ENCODE measurements around the gene OPTC. TPM values are rescaled to one million over a fixed set of nuclear protein-coding genes. Genes with fewer than 3 reads are reported as not detected.
"Not testable (repeated sequence)": the region's sequence is repeated elsewhere in the genome, so short reads cannot be mapped to it uniquely, and the experiment has no call there.

OPTC gene, protein sequence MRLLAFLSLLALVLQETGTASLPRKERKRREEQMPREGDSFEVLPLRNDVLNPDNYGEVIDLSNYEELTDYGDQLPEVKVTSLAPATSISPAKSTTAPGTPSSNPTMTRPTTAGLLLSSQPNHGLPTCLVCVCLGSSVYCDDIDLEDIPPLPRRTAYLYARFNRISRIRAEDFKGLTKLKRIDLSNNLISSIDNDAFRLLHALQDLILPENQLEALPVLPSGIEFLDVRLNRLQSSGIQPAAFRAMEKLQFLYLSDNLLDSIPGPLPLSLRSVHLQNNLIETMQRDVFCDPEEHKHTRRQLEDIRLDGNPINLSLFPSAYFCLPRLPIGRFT
- polyA plus RNA-seq (ENCODE audit: insufficient read length): not detected

DNA sequence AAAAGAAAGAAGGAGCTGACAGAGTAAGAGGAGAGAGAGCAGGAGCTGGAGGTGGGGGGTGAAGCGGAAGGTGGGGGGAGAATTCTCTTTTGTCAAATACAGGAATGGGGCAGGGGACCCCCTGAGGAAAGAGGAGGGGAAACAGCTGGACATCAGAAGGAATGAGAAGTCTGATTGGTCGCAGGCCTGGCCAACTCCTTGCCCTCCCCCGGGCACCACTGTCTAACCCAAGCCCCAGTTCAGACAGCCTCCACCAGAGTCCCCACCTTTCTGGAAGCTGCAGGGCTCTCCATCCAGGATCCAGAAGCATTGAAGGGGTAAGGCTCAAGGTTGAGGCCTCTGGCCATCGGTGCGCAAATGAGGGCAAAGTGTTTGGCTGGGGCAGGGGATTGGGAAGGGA lies at the start of gene OPTC:
Gene OPTC (plus strand): TSS at position 253 of the 400 bp plus-strand sequence. CDS start 1,853 bp downstream, outside the sequence.
- DNase-seq: no peak

DNA sequence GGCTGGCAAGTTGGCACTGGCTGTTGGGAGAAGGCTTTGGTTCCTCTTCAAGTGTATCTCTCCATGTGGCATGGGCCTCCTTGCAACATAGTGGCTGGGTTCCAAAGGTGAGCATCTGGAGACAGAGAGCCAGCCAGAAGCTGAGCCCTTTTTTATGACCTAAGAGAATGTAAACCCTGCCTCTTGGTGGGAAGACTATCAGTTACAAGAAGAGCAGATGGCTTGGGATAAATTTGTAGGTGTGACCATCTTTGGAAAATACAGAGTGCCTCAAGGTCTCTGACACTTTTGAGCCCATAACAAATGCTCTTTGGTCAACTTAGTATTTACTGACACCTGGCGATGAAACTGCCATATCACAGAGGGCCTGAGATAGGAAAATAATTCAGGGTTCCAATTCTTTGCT lies 49.8 kb upstream of the OPTC start:
- DNase-seq: no peak

DNA sequence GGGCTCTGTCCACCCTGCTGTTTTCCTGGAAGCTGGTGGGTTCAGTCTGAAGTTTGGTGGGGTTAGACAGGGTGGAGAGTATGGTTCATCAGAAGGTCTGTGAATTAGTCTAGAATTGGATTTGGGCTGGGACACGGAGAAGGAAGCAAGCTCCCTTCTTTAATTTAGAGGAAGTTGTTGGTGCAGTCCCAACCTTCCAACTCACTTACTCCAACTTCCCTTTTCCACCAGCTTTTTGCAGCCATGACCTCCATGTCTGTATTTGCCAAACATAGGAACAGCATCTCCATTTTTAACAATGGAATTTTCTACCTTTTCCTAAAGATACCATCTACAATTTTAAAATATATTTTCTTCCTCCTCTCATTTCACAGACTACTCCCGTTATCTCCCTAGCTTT lies 46.8 kb upstream of the OPTC start:
- DNase-seq: no peak

DNA sequence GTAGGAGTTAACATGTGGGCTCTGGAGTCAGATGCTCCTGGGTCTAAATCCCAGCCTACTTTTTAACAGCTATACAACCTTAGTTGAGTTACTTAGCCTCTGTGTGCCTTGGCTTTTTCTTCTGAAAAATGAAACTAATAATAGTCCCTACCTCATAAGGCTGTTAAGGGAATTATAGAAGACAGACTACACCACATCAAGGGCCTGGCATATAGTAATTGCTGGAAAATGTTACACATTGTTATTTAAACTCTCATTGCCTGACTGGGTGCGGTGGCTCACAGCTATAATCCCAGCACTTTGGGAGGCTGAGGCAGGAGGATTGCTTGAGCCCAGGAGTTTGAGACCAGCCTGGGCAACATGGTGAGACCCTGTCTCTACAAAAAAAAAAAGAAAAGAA lies 46.4 kb upstream of the OPTC start:
- DNase-seq: not testable (repeated sequence)

DNA sequence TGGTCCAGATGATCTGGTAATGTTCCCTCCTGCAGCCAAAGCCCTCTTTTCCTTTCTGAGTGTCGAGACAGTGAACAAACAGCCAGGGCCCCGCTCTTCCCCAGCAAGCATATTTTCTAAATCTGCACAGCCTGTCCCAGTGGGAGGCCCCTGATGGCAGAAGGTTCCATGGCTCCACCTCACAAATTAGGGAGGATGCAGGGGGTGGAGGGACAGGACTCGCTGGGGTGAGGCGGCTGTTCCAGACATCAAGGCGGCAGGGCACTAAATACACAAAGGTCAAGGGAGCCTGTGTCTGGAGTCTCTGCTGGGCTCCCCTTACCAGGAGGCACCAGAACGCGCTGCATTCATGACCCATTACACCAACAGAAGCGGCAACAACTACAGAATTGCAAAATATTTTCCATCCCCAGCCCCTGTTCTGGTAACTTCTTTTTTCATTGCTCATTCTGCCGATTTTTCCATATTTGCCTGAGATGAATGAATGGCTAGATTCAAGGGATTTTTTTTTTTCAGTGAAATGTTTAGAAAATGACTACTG lies 45.4 kb upstream of the OPTC start:
- no peak for DNase-seq

DNA sequence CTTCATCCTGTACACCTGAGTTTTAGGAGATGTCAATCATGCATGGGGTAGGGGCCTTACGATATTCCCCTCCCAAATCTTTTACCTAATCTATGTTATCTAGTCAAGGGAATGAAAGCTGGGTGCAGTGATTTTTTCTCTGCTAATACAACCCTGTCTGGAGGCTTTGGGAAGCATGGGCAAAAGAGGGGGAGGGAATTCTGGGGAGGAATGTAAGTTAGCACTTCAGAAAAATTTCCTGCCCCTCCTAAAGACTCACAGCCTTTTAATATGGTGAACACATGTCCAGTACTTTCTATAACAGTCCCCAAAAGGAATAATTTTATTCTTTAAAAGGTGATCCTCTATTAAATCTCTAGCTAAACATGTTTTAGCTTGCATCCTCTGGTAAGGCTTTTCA lies 44.0 kb upstream of the OPTC start:
- DNase-seq: no peak

DNA sequence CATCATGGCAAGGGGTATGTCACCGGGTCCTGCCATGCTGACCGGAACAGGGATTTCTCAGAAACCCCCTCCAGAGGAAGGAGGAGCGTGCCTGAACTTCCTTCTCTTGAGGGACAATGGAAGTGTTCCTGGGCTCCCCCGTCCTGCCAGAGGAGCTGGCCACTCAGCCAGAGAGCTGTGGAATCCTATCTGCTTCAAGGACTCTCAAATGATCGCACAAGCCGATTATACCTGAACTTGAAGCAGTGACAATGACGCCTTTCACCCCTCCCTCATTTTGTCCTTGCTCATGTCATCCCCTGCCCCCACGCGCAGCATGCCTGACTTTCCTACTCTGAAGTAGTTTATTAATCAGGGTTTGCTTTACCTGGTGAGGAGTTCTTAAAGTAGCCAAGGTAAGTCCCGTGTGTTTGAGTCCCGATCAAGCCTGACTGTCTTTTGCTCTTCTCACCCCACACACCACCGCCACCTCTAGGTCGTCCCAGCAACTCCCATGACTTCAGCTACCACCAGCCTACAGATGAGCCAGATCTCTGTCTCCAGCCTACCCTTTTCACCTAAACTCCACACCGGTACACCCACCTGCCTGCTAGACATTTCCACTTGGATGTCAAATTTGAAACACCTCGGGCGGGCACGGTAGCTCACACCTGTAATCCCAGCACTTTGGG lies 43.3 kb upstream of the OPTC start:
- no peak for DNase-seq

DNA sequence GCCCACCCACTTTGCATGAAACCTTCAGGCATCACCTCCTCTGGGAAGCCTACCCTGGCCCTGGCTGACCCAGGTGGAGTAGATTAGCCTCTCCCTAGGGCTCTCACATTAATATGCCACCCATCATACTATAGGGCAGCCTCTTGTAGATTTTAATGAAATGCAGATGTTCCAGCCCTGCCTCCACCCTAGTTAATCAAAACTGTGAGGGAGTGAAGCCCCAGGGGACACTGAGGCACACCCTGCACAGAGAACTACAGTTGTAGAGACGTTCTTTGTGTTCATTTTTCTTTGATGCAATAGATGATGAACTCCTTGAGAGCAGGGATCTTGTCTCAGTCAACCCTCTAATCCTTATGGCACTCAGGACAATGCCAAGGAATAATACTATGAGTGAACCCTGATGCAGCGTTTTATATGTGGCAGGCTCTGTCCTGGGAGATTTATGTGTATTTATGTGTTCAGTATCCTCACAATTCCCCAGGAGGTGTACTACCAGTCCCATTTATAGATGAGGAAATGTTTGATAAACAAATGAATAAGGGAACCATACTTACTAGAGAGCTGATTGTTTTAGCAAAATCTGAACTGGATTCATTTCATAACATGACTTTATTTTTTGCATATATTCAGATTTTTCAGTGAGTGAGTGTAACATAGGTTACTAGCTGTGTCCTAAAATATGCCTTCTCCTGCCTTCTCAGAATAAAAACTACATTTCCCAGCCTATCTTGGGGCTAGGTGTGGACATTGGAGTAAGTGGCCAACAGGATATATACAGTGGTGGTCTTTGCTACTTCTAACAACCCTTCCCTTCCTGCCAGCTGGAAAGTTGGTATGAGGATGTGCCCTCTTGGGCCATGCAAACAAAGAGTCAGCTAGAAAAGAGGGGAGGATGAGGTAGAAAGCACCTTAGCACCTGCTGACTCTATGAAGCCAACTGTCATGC lies 41.8 kb upstream of the OPTC start:
- no peak for DNase-seq

DNA sequence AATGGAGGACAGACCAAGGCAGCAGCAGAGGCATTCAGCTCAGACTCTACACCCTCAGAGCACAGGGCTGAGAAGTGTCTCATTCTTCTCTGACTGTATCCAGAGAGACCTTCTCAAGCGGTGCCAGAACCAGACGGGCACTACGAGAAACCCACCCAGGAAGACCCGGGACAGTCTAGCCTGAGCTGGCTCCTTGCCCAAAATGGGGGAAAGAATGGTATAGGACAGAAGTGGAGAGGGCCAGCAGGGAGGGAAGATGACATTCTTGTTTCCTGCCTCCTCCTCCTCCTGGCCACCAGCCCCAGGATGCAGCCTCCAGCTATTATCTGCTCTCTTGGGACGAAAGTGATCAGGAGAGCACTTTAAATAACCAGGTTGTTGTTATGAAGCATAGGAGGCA lies 40.9 kb upstream of the OPTC start:
- no peak for DNase-seq

DNA sequence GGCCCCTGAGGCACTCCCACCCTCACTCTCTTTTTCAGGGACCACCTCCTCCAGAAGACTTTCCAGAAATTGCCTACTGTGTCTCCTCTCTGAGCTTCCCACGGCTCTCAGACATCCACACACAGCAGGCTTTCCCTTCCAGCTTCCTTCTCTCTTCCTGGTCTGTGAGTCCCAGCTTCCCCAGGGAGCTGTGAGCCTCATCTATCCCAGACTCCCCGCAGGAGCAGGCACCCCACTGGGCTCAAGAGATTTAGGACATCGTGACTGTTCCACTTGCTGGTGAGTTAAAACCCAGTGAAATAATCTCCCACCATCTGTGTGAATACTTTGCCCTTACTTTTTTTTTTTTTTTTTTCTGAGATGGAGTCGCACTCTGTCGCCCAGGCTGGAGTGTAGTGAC lies 40.3 kb upstream of the OPTC start:
- DNase-seq: no peak

DNA sequence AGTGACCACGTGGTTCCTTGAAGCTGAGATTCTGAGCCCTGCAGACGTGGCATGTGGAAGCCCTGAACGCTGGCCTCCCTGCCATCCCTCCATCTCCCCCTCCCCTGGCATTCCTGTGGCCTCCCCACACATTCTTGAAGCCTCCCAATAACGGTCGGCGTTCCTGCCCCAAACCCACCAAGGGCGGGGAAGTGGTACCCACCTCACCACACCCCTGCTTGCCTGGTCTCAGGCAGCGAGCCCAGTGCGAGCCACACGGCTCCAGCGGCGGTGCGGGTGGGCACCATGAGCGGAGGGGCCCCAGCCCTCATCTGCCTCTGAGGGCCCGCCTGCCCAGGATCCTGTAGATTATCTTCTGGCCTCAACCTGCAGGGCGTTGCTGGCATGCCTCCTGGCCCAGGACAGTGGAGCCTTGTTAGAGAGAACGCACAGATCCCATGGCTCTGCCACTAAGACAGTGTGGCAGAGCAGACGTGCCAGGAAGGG lies 38.9 kb upstream of the OPTC start:
- no peak for DNase-seq

DNA sequence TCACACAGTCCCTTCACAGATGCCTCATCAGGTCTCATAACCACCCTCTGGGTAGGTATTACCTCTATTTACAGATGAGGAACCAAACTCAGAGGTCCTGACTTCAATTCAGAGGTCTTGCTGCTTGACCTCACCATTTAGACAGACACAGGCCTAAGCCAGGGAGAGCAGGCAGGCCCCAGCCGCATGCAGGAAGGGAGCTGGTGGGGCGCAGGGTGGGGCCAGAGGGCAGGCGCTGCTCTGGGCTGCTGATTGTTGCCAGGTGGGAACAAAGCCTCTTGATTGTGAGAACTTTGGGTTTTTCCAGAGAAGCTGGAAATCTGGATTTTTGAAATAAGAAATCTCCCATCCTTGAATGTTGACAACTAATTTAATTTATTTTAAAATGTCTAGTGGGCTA lies 38.2 kb upstream of the OPTC start:
- no peak for DNase-seq

DNA sequence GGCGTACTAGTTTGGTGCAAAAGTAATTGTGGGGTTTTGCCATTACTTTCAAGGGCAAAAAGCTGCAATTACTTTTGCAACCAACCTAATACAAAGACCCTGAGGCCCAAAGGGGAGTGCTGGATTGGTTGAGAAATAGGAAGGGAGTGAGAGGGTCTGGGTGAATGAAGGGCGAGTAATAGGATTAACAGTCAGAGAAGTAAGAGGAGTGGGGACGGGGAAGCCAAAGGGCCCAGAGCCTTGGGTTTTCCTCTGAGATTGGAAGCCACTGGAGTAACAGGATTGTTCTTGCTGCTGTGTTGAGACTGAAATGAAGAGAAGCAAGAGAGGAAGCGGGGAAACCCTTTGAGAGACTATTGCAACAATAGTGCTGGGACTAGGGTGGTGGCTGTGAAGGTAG lies 37.4 kb upstream of the OPTC start:
- no peak for DNase-seq

DNA sequence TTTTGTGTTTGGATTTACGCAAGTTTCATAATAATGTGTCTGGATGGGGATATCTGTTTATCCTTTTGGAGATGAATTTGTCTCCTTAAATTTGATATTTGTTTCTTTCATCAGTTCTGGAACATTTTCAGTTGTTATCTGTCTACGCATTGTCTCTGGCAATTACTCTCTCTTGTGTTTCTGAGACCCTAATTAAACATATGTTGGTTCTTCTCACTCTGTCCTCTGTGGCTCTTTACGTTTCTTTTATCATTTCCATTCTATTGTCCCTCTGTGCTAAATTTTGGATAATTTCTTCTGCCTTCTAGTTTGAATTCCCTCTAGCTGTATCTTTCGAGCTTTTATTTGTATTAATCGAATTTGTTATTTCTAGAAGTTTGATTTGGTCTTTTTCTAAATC lies 35.9 kb upstream of the OPTC start:
- DNase-seq: no peak

DNA sequence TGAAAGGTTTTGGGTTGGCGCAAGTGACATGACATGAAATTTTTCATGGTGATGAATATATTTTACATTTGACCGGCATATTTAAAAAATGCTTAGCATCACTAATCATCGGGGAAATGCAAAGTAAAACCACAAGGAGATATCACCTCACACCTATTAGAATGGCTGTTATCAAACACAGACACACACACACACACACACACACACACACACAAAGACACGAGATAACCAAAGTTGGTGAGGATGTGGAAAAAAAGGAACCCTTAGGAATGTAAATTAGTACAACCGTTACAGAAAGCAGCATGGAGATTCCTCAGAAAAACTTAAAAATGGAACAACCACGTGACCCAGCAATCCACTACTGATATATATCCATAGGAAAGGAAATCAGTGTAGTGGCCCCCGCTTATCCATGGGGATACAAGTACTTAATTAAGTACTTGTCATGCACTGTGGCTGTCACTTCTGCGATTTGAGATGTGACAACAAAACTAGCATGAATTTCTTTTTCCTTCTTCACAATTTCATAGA lies 34.2 kb upstream of the OPTC start:
- no peak for DNase-seq

DNA sequence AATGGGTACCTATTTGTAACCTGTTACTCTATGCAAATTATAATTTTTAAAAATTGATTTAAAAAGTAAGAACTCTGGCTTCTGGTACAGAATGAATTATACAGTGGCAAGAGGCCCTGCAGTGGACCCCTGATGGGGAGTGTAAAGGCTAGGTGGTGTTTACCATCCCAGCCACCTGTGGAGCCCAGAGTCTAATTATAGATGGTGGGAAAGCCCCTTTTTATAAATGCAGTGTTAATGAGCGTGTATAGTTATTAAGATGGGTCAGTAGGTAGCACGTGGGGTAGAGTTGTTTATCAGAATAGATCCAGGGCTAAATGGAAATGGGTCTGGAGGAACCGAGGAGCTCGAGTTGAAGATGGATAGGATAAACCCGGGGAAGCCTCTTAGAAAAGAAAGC lies 32.2 kb upstream of the OPTC start:
- DNase-seq: no peak

DNA sequence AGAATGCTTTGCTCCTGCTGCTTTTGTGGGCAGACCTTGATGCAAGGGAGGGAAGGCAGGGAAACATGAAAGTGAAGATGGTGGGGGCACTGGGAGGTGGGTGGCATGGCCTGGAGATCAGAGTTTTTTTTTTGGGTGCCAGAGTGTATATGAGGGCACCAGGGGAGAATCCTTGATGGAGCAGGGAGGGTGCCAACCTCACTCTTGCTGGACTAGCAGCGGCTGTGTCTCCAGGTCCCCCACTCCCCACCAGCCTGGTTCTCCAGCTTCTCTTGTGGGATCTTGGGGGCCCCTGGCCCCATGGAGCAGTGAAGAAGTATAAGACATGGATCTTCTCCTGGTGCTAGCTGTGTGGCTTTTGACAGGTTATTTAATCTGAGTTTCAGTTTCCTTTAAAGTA lies 31.8 kb upstream of the OPTC start:
- no peak for DNase-seq

DNA sequence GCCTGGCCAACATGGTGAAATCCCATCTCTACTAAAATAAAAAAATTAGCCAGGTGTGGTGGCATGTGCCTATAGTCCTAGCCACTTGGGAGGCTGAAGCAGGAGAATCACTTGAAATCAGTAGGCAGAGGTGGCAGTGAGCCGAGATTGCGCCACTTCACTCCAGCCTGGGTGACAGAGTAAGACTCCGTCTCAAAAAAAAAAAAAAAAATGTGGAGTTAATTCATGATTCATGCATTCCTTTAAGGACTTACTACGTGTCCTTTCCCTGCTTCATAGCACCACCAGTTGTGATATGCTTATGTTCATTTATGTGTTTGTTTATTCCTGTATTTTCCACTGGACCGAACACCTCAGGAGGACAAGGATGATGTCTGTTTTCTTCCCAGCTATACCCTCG lies 31.1 kb upstream of the OPTC start:
- DNase-seq: no peak

DNA sequence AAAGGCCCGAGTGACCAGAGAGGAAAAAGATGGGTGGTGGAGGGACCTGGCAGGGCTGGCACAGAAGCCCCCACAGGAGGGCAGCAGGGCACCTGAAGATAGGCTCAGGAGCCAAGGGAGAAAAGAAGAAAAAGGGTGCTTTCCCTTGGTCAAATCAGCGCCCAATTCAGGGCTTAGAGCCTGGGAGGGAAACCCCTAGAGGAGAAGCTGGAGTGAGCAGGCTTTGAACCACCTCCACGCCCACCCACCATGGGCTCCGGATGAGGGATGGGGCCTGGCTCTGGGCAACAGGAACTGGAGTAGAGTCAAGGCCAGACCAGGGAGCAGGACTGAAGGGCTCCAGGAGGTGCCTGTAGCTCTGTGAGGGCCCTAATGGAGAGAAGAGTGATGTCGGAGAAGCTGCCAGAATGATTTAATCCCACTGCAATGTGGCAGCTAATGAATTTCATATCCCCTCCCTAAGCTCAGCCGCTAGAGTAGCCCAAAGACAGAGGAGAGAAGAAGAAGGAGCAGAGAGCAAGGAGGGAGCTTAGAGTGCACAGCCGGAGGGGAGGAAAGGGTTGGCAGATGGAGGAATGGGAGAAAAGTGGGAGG lies 30.4 kb upstream of the OPTC start:
- DNase-seq: no peak

DNA sequence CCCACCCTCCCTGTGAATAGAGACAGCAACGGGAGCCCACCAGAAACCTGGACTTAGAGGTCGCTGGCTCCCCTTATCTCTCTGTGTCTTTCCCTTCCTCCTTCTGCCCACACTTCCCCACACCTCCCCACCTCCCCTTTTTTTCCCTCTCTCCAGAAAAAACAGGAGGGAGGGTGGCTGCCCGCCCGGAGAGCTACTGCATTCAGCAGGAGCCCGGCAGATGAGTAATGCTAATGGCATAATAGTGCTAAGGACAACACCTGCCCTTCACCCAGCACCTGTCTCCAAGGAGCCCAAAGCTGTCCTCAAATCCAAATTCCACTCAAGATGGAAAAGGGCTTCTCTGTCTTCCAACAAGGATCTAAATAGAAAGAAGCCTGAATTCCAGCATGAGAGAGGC lies 29.7 kb upstream of the OPTC start:
- DNase-seq: no peak

DNA sequence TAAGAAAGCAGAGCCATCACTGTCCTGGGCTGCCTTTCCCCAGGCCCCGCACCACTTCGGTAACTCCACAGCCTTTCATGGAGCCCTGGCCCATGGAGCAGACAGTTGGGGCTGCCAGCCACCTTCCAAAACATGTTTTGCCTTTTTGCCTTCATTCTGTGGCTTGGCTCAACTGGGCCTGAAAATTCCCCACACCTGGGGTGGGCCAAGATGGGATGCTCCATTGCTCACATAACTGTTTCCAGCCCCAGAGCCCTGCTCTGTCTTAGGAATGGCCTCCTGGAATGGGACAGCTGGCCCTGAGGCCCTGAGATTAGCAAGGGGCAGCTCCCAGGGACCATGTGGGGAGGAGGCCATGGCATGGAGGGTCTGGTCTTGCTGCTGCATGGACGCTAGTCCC lies 29.2 kb upstream of the OPTC start:
- no peak for DNase-seq

DNA sequence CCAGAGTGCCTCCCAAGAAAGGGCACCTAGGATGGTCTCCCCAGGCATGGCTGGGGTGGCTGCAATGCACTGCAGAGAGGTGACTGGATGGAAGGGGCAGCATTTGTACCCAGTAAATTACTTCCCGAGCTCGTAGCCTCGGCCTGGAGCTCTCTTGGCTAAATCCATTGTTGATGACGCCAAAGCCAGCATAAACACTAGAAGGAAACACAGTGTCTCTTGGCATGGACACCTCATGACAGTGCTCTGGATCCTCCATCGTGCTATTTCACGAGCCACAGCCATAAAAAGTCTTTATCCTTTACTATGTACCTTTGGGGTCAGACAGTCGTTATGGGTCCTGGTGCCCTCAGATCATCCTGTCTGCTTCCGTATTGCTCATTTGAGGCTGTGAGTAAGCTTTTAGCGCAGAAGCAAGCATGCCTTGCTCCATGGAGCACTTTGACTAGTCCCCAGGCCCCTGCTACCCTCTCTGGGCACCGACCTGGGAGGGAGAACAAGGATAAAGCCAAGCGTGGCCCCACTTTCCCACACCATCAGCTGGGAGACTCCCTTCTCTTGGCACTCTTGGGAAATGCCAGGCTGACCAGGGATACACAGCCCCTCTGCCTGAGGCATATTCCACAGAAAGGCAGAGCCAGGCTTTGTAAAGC lies 28.7 kb upstream of the OPTC start:
- no peak for DNase-seq
